Measurements from ENCODE around the gene NME3.
"Not testable (repeated sequence)": the region's sequence is repeated elsewhere in the genome, so short reads cannot be mapped to it uniquely, and the experiment has no call there.

The NME3 gene

GRCh38 chr16:1747934-1748333 lies 23.4 kb downstream of the NME3 start:
- DNase-seq (ENCODE audit: low read depth): no peak

GRCh38 chr16:1746693-1747195 lies 24.6 kb downstream of the NME3 start:
- DNase-seq (ENCODE audit: low read depth): no peak

GRCh38 chr16:1745900-1746692 lies 25.2 kb downstream of the NME3 start:
- no peak for DNase-seq (ENCODE audit: low read depth)

GRCh38 chr16:1745181-1745899 lies 26.0 kb downstream of the NME3 start:
- no peak for DNase-seq (ENCODE audit: low read depth)

- DNase-seq (ENCODE audit: low read depth): no peak
These were observed 27.0 kb downstream of the NME3 start for GRCh38 chr16:1744338-1744840.

- DNase-seq (ENCODE audit: low read depth): no peak
These were observed 27.7 kb downstream of the NME3 start for GRCh38 chr16:1743376-1744337.

GRCh38 chr16:1741553-1742165 lies 29.7 kb downstream of the NME3 start:
- no peak for DNase-seq (ENCODE audit: low read depth)

GRCh38 chr16:1740781-1741490 lies 30.4 kb downstream of the NME3 start:
- DNase-seq (ENCODE audit: low read depth): no peak

- no peak for DNase-seq (ENCODE audit: low read depth)
These were observed 31.1 kb downstream of the NME3 start for GRCh38 chr16:1740234-1740633.

GRCh38 chr16:1734816-1735215 lies 36.5 kb downstream of the NME3 start:
- DNase-seq (ENCODE audit: low read depth): no peak

GRCh38 chr16:1734123-1734522 lies 37.2 kb downstream of the NME3 start:
- DNase-seq (ENCODE audit: low read depth): no peak

- DNase-seq (ENCODE audit: low read depth): not testable (repeated sequence)
These were observed 38.8 kb downstream of the NME3 start for GRCh38 chr16:1732551-1732987.

- no peak for DNase-seq (ENCODE audit: low read depth)
These were observed 39.3 kb downstream of the NME3 start for GRCh38 chr16:1732071-1732470.

GRCh38 chr16:1731603-1732002 lies 39.7 kb downstream of the NME3 start:
- DNase-seq (ENCODE audit: low read depth): no peak

GRCh38 chr16:1731073-1731472 lies 40.3 kb downstream of the NME3 start:
- DNase-seq (ENCODE audit: low read depth): no peak

GRCh38 chr16:1729445-1729844 lies 41.9 kb downstream of the NME3 start:
- no peak for DNase-seq (ENCODE audit: low read depth)

- no peak for DNase-seq (ENCODE audit: low read depth)
These were observed 42.3 kb downstream of the NME3 start for GRCh38 chr16:1729026-1729425.

GRCh38 chr16:1727651-1728624 lies 43.4 kb downstream of the NME3 start:
- DNase-seq (ENCODE audit: low read depth): no peak

- DNase-seq (ENCODE audit: low read depth): no peak
These were observed 44.5 kb downstream of the NME3 start for GRCh38 chr16:1726661-1727502.
